ENCODE results near the gene SH3RF3.

SH3RF3 gene

DNA sequence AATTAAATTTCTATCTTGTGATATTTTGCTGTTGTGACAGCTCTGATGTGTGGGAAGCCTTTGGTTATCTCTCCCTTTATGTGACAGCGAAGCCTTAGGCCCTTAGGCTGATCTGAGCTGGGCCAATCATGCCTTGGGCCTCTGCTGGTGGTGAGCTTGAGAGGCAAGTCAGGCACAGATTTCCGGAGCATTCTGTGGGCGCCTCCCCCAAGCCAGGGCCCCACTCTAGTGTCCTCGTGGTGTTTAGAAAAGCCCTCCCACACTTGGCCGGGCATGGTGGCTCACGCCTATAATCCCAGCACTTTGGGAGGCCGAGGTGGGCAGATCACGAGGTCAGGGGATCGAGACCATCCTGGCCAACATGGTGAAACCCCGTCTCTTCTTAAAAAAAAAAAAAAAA, 239.8 kb downstream of the SH3RF3 start:
- no peak for DNase-seq

DNA sequence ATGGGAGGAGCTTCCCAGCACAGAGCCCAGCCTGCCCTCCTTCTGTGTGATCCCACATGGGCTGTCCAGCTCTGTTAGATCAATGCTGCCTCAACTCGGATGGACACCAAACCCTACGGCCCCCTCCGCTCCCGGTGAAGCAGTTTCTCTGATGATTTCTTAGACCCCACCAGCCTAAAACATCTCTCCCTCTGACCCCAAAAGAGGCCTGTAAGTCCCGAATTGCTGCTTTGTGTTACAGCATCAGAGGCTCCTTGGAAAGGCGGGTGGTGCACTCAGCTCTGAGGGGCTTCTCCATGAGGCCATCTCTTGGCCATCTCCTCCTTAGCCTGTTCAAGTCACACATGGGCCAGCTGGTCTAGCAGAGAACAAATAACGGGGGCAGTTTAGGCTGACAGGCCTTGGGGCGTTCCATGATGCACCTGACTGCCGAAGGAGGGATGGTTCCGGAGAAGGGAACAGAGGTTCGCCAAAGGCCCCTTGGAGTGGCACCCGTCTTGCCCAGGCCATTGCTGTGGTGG, 240.7 kb downstream of the SH3RF3 start:
- DNase-seq: no peak

DNA sequence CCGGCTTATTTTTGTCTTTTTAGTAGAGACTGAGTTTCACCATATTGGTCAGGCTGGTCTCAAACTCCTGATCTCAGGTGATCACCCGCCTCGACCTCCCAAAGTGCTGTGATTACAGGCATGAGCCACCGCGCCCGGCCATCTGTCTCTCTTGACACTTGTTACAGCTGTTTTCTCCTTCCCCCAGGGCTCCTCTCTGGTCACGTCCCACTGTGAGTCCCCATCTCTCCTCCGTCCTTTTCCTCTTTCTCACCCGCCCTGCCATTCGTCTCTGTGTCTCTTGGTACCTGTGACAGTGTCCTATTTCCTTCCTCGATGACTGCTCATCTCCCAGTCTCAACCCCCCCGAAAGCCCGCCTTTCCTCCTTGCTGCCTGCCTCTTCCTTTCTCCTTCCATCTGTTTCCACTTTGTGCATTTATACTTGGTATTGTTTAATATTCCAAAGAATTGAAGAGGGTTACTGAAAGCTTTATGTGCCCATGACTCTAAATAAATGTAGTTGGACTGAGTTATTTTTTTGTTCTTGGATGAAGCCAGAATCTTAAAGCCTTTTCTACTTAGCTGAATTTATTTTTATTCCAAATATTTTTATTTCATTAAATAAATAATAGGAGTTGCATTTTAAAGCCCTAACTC, 241.5 kb downstream of the SH3RF3 start:
- DNase-seq: no peak

DNA sequence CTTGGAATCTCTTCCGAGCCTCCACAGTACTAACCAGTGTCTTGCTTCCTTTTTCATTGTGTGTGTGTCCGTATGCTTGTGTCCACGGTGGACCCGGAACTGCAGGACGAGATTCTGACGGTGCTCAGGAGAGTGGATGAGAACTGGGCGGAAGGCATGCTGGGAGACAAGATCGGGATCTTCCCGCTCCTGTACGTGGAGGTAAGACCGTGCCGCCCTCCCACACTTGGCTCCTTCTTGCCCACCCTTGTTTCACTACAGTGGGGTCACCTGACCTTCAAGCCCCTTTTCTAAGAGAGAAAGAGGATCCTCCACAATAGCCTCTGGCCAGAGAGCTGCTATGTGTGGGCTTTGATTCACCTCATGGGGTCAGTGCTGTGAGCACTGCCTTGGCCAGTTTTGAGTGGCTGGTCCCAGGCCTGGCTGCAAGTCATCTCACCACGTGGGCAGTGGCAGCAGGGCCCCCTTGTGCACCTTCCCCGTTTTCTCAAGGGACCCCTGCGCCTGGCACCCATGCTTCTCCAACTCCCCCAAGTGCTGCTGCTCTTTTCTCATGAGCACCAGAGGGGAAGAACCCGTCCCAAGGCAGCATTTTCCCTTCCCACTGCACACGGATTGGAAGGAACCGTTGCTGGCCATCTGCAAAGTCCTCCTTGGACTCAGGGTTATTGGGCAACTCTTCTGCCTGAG, 242.6 kb downstream of the SH3RF3 start:
- DNase-seq: no peak

DNA sequence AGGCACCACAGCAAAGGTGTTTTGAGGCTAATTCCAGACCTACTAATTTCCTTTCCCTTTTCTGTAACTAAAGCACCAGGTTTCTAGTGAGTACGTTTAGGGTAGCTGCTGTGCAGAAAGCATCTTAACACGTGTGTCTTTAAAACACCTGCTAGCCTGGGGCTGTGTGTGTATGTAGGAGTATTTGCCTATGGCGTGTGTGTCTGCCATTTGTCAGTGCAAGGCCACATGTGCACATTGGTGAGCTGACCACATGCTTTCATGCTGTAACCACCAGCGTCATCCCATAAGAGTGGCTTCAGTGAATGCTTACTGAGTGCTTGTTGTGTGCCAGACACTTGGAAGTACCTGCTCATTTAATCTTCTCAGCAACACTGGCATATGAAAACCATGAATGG, 243.2 kb downstream of the SH3RF3 start:
- no peak for DNase-seq

DNA sequence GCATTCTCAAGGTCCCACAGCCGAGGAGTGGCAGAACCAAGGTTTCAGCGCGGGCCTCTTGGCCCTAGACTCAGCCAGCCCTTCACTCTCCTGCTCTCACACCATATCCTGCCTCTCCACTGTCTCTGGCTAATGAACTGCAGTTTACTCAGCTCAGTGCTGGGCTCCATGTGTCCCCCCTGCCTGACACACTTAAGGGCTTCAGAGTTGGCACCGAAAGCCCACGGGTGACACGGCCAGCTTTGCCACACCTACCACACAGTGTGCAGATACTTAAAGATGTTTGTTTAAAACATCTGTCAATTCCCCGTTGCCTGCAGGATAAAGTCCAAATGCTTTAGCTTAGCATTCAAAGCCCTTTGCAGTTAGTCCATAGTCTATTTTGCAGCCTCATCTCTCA, 243.6 kb downstream of the SH3RF3 start:
- DNase-seq: no peak

DNA sequence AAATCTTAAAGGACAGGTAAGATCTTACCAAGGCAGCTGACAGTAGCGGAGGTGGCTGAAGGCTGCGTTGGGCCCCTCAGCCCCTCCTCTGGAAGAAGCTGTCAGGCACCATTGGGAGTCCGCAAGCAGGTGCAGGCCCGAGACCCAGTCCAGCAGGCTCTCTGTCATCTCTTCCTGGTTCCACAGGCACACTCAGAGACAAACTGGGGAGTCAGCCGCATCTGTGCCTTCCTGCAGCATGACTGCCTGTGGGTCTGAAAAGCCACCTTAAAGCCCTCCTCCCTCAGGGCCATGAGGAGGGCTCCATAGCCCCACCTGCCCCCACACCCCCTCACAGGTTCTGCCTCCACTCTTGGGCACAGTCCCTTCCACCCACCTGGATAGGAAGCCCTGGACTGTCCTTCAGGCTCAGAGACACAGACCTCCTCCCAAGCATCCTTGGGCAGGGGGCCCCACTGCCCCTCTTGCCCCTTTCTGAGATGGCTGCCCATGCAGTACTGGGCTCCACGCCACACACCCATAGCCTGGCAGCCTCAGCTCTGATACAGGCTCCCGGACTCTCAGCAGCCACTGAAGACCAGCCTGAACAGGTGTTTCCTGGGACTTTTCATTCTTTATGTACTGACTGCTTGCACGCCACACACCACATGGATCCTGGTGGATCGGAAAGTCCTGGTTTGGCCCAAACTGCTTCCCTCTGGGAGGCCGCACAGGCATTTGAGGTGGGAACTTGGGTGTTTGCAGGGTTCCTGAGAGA, 245.0 kb downstream of the SH3RF3 start:
- no peak for DNase-seq

DNA sequence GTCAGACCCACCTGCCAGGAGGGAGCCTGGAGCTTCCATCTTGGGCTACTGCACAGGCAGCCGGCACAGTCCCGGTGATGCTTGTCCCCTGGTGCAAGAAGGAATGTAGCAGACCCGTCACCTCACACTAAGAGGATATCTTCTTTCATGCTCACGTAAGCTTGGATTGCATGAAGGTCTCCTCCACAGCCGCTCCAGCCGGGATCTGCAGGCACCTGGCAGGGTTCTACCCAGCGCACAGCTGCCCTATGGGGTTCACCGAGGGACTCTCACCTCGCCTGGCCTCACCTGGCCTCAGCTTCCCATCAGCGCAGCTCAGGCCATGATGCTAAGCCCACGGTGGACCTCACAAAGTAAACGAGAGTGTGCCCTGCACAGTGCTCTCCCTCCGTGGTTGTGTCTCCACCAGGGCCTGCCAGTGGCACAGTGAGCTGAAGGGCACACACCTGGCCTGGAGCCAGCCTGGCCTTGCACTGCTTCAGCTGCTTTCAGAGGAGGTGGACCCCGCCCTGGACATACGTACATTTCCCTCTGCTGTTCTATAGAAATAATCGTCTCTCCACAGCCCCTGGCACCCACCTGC, 245.6 kb downstream of the SH3RF3 start:
- no peak for DNase-seq

DNA sequence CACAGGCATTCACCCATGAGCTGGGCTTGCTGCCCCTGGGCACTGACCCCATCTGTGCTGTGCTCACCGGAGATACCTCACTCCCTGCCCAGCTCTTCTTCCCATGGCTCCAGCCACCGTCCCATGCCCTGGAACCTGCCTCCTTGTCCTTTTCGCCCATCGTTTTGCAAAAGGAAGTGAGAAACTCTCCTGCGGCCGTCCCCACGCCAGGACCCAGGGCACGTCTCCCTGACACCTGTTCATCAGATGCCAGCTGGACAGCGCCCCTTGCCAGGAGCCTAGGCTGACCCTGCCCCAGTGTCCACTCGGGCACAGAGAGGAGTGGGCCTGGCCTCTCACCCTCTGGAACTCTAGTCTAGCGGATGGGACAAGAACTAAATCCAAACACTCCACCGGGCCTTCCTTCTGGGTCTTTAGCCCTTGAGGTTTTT, 246.1 kb downstream of the SH3RF3 start:
- no peak for DNase-seq

DNA sequence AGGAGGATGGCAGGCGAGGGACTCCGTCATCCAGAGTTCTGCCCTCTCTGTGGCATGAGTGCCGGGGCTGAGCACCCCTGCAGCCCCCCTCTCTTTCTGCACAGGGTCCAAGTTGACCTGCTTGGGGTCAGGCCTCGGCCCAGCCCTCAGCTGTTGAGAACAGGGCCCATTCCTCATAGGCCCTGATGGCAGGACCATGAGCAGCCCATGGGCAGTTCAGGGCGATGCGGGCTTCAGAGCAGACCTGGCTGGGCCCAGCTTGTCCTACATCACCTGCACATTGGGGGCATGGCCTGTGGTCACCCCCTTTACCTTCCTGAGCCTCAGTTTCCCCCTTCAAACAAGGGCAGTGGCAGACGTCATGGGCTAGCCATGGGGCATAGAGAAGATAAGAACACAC, 246.7 kb downstream of the SH3RF3 start:
- no peak for DNase-seq

DNA sequence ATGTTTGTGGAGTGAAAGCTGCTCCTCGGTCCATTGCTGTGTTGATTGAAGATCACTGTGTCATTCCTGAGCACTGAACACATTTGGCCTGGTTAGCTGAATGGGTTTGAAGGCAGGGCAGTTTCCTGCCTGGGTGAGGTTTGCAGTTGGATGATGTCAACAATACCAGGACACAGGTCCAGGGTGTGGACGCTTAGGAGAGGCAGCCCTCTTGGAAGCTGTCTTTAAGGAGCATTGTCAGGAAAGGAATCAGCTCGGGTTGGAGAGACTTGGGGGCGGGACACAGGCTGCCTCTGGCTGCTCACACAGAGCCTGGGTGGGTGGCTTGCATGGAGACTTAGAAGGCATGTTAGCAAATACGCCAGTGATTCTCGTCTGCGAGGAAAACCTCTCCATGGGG, 247.1 kb downstream of the SH3RF3 start:
- peak in 11 of 58 donors; percentile 13 to 42 (median 25) for DNase-seq

DNA sequence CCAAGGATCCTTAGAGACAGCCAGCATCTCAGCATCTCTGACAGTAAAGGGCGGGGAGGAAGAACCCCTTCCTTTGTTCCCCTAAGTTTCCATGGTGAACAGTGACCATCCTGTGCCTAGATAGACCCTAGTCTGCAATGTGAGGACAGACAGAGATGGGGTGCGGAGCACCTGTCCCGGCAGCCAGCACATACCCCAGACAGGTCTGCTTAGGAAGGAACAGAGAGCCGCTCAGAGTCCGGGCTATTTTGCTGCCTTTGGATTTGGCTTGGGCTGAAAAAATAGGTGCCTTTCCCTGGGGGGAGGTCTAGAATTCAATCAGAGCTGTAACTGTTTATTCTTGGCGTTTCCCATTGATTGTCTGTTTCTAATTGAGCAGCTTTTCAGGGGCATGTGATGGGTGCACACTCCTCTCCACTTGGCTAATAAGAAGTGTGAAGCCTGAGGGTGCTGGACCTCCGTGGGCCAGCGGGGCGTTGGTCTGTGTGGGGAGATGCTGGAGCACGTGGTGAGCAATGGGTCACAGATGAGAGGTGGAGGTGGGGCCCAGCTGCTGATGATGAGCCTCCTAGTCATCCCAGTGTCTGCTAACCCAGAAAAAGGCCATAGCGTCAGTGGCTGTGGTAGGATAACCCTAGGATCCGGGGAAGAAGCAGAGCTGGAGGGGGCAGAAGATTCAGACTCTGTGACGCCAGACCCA, 247.9 kb downstream of the SH3RF3 start:
- no peak for DNase-seq

DNA sequence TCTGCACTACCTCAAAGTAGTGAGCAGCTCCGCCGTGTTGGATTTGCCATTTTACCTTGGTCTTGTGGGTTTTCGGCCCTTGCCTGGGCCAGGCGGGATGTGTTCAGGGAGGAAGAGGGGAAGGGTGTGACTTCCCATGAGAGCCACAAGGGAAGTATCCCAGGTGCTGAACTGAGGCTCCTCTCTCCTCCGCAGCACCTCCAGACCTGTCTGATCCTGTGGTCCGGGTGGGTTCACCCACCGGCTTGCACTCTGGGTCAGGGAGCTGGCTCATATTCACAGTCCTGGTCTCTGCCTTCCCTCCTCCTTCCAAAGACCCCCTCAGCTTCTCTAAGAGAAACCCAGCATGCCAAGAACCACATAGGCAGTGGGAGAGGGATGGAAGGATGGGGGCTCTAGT, 249.0 kb downstream of the SH3RF3 start:
- no peak for DNase-seq

DNA sequence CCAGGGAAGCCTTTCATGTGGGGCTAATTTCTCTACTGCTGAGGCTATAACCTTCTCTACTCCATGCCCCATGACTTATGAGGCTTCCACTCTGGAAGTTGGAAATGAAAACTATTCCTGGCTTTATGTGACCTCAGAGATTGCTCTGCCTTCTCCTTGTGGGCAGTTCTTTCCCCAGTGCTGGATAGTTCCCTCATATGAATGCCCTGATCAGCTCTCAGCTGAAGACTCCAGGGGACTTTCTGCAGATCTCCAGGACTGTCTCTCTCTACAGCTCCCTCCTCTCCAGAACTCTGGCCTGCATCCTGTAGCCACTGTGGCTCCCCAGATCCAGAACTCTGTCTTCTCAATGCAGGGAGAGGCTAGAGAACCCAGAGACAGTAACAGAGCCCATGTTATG, 249.7 kb downstream of the SH3RF3 start:
- no peak for DNase-seq

DNA sequence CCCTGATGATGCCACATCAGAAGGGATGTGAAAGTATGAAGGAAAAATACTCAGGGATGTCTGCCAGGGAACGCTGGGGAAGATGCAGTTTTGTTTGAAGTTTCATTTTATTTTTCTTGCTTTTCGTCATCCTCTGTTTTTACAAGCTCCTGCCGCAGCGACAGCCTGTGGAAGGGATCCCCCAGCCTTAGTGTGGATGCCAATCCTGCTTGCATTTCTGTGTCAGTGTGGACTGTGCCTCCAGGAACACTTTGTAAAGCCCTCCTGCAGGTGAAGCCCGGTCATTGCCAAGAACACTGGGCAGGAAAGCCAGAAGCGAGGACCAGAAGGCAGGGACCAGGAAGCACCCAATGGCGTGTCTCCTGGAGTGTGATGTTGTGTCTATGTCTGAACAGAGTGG, 250.5 kb downstream of the SH3RF3 start:
- no peak for DNase-seq

DNA sequence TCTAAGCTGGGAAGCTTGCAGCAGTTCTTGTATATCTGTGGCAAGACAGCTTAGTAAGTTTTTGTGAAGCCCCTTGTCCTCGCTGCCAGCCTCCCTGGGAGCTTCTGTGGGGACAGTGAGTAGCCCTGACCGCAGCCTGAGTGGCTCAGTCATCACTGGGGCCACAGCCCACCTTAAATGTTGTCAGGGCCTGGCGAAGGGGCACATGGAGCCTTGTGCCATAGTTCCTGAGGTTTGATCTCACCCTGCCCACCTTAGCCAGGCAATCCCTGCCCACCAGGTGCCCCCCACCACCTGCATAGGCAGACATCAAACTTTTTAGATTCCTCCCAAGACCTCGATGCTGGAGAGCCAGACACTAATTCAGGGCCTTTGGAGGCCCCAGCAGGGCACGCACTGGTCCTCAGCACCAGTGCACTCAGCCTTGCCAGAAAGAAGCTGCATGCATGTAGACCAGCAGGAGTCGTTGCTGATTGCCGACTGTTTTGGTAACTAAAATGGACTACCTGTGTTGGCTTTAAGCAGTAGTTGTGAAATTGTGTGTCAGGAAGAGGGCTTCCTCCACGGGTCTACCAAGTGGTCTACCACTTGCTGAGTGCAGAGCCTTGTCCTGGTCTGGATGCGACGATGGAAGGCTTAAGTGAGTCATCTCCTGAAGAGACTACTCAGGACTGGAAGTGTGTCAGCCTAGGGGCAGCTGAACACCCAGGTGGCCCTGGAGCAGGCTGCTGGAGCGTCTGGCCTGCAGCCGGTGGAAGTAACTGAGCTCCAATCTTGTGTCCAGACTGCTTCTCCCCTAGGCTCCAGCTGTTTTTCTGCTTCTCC, 251.7 kb downstream of the SH3RF3 start:
- no peak for DNase-seq

DNA sequence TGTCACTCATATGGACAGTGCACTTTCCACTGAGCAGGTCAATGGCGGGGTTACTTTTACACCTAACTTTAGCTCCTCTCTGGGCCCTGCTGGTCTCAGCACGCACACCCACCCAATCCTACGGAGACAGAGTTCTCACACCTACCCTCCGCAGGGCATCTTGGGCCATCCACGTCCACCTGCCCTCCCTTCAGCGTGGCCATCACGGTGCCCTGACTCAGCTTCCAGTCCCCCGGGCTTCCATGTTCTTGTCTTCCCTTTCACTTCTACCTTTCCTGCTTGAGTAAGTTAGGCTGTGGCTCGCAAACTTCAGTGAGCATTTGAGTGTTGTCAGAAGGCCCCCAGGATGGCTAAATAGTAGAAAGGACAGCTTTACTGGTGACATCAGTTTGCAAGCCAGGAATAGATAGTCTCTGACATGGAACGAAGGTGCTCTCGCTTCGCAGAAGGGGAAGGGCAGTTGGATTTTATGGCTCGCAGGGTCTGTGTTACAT, 252.4 kb downstream of the SH3RF3 start:
- no peak for DNase-seq

DNA sequence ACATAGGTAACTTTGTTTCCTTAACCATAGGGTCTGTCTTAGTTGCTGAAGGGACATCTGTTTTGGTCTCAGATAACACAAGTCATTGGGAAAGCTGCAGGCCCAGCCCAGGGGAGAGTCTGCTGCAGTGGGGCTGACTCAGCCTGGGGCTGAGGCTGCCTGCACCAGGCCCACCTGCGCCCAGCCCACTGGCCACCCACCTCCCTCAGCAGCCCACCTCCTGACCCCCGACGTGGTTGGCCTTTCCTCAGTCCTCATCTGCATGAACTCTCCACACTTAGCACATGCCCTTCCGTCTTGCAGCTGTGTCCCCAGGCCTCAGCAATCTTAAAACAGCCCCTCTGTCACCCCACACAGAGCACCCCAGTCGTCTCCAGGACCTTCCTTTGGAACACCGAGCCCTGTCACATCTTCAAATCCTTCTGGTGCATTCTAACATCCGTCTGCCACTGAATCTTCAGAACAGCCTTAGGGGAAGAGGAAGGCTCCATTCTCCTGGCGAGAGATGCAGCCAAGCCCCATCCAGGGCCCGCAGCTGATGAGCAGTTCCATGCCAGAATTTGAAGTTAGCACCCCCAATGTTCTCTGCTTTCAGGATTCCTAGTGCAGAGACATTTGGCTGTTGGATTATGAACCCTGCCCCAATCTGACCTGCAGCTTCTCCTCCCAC, 253.4 kb downstream of the SH3RF3 start:
- no peak for DNase-seq

DNA sequence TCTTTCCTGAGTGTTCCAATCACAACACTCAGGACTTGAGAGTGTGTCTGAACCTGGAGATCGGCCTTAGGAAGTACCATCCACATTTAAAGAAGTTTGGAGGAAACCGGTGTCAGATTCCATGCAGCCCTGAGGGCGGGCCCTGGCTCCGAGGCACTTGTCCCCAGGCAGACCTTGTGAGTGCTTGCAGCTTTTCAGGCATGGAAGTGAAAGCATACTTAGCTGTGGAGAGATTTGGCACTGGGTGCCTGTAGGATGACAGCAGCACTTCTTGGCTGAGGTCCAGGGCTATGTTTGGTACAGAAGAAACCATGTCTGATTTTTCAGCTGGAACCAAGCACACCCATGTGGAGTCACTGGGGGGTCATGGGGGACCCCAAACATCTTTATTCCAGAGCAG, 253.9 kb downstream of the SH3RF3 start:
- DNase-seq: peak in 29 of 58 donors; percentile 11 to 71 (median 33)

Data from anterior cingulate cortex (tissue), 58 donors.